ENCODE data around the gene KCNK2. TPM values are rescaled to one million over a fixed set of nuclear protein-coding genes. Genes with fewer than 3 reads are reported as not detected.

KCNK2 gene
- total RNA-seq, 1 experiment from 2014 or later = 0.18 TPM

DNA sequence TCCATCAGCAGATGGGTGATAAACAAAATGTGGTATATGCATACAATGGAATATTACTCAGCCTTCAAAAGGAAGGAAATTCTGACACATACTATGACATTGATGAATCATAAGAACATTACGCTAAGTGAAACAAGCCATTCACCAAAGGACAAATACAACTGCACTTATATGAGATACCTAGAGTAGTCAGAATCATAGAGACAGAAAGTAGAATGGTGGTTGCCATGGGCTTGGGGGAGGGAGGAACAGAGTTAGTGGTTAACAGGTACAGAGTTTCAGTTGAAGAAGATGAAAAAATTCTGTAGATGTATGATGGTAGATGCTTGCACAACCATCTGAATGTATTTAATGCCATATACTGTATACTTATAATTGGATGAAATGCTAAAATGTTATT, 39.1 kb upstream of the KCNK2 start:
- no peak overlapping the region for H3K4me3 Mint-ChIP-seq (ENCODE audit: unreplicated experiment)
- Histone ChIP-seq H3K4me1 (no peaks in the 10 kb centered on the region), H3K4me3 (ENCODE audit: low read depth, low read length) (no peak overlapping the region), H3K36me3 (ENCODE audit: control insufficient read depth, insufficient read depth, low read length) (no peaks in the 10 kb centered on the region), H3K27me3 (replicated peaks; ENCODE audit: control insufficient read depth, insufficient read depth, low read length) (no peaks in the 10 kb centered on the region), H3K9me3 (no peaks in the 10 kb centered on the region)
- H3K36me3 Mint-ChIP-seq (ENCODE audit: insufficient read depth, unreplicated experiment) = no peaks in the 10 kb centered on the region
- no peak for TF ChIP-seq CTCF (IDR thresholded peaks at IDR 0.05; ENCODE audit: insufficient read depth in 1 of 2, low read depth in 1 of 2, low read length in 1 of 2, severe bottlenecking in 1 of 2, unreplicated experiment in 1 of 2)
- no peaks in the 10 kb centered on the region for H3K9me3 Mint-ChIP-seq (ENCODE audit: unreplicated experiment)
- CTCF ChIA-PET = no interaction called here
- no peaks in the 10 kb centered on the region for H3K4me1 Mint-ChIP-seq (ENCODE audit: low read depth, unreplicated experiment)
- BruUV-seq (replicated peaks) = no TSS peak
- no peak overlapping the region for H3K27ac Mint-ChIP-seq (ENCODE audit: unreplicated experiment)
- H3K27me3 Mint-ChIP-seq (ENCODE audit: insufficient read depth, unreplicated experiment) = no peaks in the 10 kb centered on the region
- POLR2A ChIA-PET = no interaction called here
- no peak for DNase-seq
- intact Hi-C loops (cut with micrococcal nuclease; ENCODE audit: unreplicated experiment) = no loop called here

DNA sequence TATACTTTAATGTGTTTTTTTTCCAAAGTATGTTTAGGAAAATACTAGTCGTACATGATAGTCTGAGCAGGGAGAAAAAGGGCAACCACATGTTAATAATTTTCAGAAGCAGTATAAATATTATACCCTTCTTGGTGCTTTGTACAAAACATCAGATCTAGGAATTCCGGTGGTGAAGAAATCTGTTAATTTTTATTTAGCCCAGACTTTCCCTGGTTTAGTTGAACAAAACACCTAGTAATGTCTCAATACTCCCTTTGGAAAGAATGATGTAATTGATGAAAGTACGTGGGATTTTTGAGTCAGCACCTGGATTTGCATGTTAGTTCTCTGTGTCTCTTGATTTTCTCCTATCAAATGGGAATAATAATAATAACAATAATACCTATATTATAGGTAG, 38.4 kb upstream of the KCNK2 start:
- intact Hi-C loops (cut with micrococcal nuclease; ENCODE audit: unreplicated experiment) = no loop called here
- H3K36me3 Mint-ChIP-seq (ENCODE audit: insufficient read depth, unreplicated experiment) = no peaks in the 10 kb centered on the region
- no peak for DNase-seq
- H3K9me3 ChIP-seq = no peaks in the 10 kb centered on the region
- no peak overlapping the region for H3K27ac Mint-ChIP-seq (ENCODE audit: unreplicated experiment)
- no peaks in the 10 kb centered on the region for H3K4me1 ChIP-seq
- H3K27me3 ChIP-seq (replicated peaks; ENCODE audit: control insufficient read depth, insufficient read depth, low read length) = no peaks in the 10 kb centered on the region
- no peaks in the 10 kb centered on the region for H3K4me1 Mint-ChIP-seq (ENCODE audit: low read depth, unreplicated experiment)
- TF ChIP-seq CTCF (IDR thresholded peaks at IDR 0.05; ENCODE audit: insufficient read depth in 1 of 2, low read depth in 1 of 2, low read length in 1 of 2, severe bottlenecking in 1 of 2, unreplicated experiment in 1 of 2) = no peak
- no peaks in the 10 kb centered on the region for H3K9me3 Mint-ChIP-seq (ENCODE audit: unreplicated experiment)
- ChIA-PET POLR2A (no interaction called here), CTCF (no interaction called here)
- BruUV-seq (replicated peaks) = no TSS peak
- H3K4me3 Mint-ChIP-seq (ENCODE audit: unreplicated experiment) = no peak overlapping the region
- H3K4me3 ChIP-seq (ENCODE audit: low read depth, low read length) = no peak overlapping the region
- no peaks in the 10 kb centered on the region for H3K27me3 Mint-ChIP-seq (ENCODE audit: insufficient read depth, unreplicated experiment)
- H3K36me3 ChIP-seq (ENCODE audit: control insufficient read depth, insufficient read depth, low read length) = no peaks in the 10 kb centered on the region

DNA sequence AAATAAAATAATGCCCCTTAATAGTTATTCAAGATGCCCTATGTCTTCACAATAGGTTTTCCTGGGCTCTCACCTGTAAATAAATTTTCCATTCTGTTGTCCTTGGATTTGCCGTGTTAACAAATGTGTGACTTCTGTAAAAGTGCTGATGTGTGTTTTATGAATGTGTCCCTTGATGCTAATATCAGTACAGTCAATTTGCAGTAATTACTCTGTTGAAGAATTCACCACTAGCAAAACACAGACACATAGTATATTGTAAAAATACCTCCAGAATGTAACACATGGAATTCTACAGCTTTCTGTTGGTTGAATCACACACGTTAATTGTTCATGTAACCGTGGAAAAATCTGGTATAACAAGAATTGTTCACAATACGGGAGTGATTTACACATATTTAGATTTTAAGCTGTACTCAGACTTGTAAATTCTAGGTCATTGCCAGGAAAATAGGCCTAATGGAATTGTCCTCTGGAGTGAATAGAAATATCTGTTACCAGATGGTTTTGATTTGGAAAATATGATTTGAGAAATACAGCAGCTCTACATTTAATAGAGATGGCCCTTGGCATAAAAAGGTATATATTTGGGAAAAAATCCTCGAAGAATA, 36.7 kb upstream of the KCNK2 start:
- TF ChIP-seq CTCF (IDR thresholded peaks at IDR 0.05; ENCODE audit: insufficient read depth in 1 of 2, low read depth in 1 of 2, low read length in 1 of 2, severe bottlenecking in 1 of 2, unreplicated experiment in 1 of 2) = no peak
- intact Hi-C loops (cut with micrococcal nuclease; ENCODE audit: unreplicated experiment) = no loop called here
- DNase-seq = no peak
- Mint-ChIP-seq H3K27me3 (ENCODE audit: insufficient read depth, unreplicated experiment) (peaks cover 2% of the 10 kb centered on the region), H3K4me3 (ENCODE audit: unreplicated experiment) (no peak overlapping the region), H3K4me1 (ENCODE audit: low read depth, unreplicated experiment) (no peaks in the 10 kb centered on the region), H3K9me3 (ENCODE audit: unreplicated experiment) (no peaks in the 10 kb centered on the region), H3K27ac (ENCODE audit: unreplicated experiment) (no peak overlapping the region), H3K36me3 (ENCODE audit: insufficient read depth, unreplicated experiment) (no peaks in the 10 kb centered on the region)
- no peak overlapping the region for H3K4me3 ChIP-seq (ENCODE audit: low read depth, low read length)
- H3K4me1 ChIP-seq = no peaks in the 10 kb centered on the region
- ChIA-PET CTCF (no interaction called here), POLR2A (no interaction called here)
- BruUV-seq (replicated peaks) = no TSS peak
- H3K9me3 ChIP-seq = no peaks in the 10 kb centered on the region
- H3K27me3 ChIP-seq (replicated peaks; ENCODE audit: control insufficient read depth, insufficient read depth, low read length) = no peaks in the 10 kb centered on the region
- H3K36me3 ChIP-seq (ENCODE audit: control insufficient read depth, insufficient read depth, low read length) = no peaks in the 10 kb centered on the region
